ENCODE data around the gene ABI3BP.

Gene ABI3BP

GRCh38 chr3:100988080-100988479, 5.1 kb downstream of the ABI3BP start:
- H3K4me3 ChIP-seq (ENCODE audit: low read length): no peak overlapping the region
- TF ChIP-seq CTCF (conservative IDR thresholded peaks at IDR 0.05; ENCODE audit: low read depth, low read length): no peak
- DNase-seq (ENCODE audit: low read depth): no peak

DNA sequence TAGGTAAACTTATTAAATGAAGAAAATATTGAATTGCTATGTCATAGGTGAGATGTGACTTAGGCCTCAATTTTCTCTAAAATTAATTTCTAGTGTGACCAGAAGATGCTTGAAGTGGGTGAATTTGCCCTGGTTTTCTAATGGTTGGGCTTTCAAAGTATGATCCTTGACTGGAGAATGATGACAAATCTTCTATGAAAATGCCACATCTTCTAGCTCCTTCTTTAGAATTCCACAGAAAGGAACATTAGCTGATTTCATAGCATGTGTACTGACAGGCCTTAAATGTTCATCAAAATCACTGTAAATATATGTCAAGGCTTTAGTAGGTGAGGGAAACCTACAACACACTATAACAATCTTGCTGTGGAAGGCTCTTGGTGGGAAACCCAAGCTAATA, 8.9 kb downstream of the ABI3BP start:
- DNase-seq (ENCODE audit: low read depth): no peak
- H3K4me3 ChIP-seq (ENCODE audit: low read length): no peak overlapping the region
- TF ChIP-seq CTCF (conservative IDR thresholded peaks at IDR 0.05; ENCODE audit: low read depth, low read length): no peak

DNA sequence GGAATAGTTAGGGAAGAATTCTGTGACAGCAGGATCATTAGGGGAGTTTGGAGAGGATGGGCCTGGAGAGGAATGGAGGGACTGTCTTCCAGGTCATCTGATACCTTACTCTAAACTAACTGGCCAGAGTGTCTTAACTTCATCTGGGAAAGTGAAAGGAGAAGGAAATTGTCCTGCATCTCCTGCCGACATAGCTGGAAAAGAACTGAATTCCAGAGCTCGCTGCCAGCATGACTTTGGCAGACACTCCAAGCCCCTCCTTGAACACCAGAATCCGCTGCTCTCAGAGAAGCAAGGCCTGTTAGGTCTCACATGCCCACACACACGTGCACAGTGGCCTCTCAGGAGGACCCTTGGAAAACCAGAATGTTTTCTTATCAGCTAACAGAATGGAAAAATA, 10.5 kb downstream of the ABI3BP start:
- DNase-seq (ENCODE audit: low read depth): no peak
- no peak overlapping the region for H3K4me3 ChIP-seq (ENCODE audit: low read length)
- no peak for TF ChIP-seq CTCF (conservative IDR thresholded peaks at IDR 0.05; ENCODE audit: low read depth, low read length)

DNA sequence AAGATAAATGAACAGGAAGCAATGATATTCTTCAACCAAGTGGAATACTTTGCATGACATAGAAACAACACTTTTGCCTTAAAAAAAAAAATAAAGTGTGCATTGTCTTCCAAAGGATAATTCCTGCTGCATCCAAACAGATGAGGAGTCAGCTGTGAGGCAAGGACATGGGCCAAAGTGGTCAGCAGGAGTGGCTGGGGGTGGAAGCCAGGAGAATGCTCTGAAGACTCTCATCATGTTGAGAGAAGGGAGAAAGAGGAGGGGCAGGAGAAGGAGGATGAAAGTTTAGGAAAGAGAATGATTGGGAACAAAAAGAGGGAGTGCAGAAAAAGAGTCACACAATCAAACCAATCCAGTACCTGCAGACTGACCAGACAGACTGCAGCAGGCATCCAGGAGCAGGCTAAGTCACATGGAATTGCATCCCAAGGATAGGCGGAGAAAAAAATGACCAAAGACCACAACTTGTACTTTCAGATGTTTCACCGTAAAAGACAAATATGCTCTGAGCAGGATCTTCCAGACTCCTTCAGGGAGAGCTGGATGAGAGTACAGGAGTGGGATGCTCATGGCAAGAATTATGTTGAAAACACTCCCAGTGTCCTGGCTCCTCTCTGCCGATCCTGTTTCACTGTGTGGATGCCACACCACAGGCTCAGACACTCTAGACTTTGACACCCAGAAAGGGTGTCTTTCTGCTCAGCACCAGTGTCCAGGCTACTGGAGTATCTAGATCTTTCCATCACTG, 11.9 kb downstream of the ABI3BP start:
- no peak for TF ChIP-seq CTCF (conservative IDR thresholded peaks at IDR 0.05; ENCODE audit: low read depth, low read length)
- DNase-seq (ENCODE audit: low read depth): no peak

DNA sequence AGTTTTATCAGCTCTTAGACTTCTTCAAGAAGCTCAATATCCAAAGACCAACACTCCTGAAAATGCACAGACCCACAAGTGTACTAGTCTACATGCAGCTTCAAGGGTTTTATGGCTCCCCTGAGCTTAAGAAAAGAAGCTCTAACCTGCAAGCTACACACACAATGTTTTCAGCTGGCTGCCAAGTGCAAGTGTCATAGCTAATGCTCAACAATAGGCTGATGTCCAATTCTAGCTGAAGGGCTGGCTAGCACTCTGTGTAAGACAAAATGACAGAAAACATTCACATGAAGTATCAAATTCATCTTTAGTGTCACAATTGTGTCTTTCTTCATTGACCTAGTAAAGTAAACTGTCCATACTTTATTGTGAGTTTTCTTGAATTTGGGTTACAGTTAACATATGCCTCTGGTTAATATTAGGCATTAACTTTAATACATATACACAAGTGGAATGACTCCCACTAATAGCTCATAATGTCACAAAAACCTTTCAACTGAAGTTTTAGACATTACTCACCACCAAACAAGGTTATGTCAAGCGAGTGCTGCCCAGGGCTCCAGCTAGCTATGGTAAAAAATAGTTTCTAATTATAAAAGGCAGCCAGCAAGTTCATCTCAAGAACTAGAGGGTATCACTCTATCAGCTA, 15.1 kb downstream of the ABI3BP start:
- TF ChIP-seq CTCF (conservative IDR thresholded peaks at IDR 0.05; ENCODE audit: low read depth, low read length): no peak
- no peak overlapping the region for H3K4me3 ChIP-seq (ENCODE audit: low read length)
- no peak for DNase-seq (ENCODE audit: low read depth)

More for the DNA sequence above, 11.9 kb downstream of the ABI3BP start:
- H3K4me3 ChIP-seq (ENCODE audit: low read length): no peak overlapping the region

GRCh38 chr3:100976611-100977010, 16.6 kb downstream of the ABI3BP start:
- no peak for DNase-seq (ENCODE audit: low read depth)
- no peak for TF ChIP-seq CTCF (conservative IDR thresholded peaks at IDR 0.05; ENCODE audit: low read depth, low read length)
- no peak overlapping the region for H3K4me3 ChIP-seq (ENCODE audit: low read length)

DNA sequence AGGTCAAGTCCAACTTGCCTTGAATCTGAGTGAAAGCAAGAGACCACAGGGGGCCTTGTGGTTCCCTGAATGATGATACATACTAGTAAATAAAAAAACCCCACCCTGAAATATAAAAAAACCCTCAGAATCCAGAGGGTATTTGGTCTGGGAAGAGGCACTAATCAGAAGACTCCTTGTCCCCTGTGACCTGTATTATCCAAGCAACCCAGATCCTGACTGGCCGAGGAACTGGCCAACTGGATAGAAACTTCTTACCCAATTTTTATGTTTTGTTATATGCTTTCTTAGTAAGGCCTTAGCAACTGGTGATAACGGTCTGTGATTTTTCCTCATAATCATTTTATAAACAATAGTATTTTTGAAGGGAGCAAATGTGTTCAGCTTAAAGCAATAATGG, 17.5 kb downstream of the ABI3BP start:
- H3K4me3 ChIP-seq (ENCODE audit: low read length): no peak overlapping the region
- DNase-seq (ENCODE audit: low read depth): no peak
- no peak for TF ChIP-seq CTCF (conservative IDR thresholded peaks at IDR 0.05; ENCODE audit: low read depth, low read length)

Data from retinal pigment epithelial cell (primary cell).